ENCODE results near the gene OTX2. TPM values are rescaled to one million over a fixed set of nuclear protein-coding genes. Genes with fewer than 3 reads are reported as not detected.

The OTX2 gene
- total RNA-seq, 6 experiments from 2014 or later: not detected

DNA sequence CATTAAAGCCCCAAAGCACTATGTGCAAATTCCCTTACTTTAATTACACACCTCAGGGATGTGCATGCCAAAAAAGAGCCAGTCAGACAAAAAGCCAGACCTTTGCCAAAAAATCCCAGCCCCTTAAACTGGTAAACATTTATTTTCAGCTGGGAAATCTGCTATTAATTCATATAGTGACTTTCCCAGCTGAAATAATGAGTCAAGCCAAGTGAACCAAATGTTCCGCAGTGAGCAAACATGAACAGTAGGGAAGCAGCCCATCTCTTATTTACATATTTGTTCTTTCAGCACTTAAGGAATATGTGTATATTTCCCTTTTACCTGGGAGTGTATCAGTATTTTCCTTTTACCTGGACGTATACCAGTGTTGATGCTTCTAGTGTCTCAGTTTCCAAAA is 44.0 kb upstream of the OTX2 start:
- no peak for ATAC-seq
- no peaks in the 10 kb centered on the region for H3K9me3 ChIP-seq
- H3K27me3 ChIP-seq: peaks cover 0 to 5% of the 10 kb centered on the region in 2 donors
- no peaks in the 10 kb centered on the region for H3K36me3 ChIP-seq
- TF ChIP-seq, protein P1, sequence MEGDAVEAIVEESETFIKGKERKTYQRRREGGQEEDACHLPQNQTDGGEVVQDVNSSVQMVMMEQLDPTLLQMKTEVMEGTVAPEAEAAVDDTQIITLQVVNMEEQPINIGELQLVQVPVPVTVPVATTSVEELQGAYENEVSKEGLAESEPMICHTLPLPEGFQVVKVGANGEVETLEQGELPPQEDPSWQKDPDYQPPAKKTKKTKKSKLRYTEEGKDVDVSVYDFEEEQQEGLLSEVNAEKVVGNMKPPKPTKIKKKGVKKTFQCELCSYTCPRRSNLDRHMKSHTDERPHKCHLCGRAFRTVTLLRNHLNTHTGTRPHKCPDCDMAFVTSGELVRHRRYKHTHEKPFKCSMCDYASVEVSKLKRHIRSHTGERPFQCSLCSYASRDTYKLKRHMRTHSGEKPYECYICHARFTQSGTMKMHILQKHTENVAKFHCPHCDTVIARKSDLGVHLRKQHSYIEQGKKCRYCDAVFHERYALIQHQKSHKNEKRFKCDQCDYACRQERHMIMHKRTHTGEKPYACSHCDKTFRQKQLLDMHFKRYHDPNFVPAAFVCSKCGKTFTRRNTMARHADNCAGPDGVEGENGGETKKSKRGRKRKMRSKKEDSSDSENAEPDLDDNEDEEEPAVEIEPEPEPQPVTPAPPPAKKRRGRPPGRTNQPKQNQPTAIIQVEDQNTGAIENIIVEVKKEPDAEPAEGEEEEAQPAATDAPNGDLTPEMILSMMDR (IDR thresholded peaks at IDR 0.05): no peak
- TF ChIP-seq POLR2A (IDR thresholded peaks at IDR 0.05): no peak
- no peak overlapping the region for H3K4me3 ChIP-seq
- no peak for DNase-seq
- H3K27ac ChIP-seq: no peak overlapping the region
- WGBS (ENCODE audit: insufficient coverage, low coverage, low lambda C conversion rate, missing lambda C conversion rate): 14% methylated on average over 2 of the region's 2 CpGs
- H3K4me1 ChIP-seq: no peaks in the 10 kb centered on the region
- intact Hi-C loops (cut with DNase I): no loop called here

DNA sequence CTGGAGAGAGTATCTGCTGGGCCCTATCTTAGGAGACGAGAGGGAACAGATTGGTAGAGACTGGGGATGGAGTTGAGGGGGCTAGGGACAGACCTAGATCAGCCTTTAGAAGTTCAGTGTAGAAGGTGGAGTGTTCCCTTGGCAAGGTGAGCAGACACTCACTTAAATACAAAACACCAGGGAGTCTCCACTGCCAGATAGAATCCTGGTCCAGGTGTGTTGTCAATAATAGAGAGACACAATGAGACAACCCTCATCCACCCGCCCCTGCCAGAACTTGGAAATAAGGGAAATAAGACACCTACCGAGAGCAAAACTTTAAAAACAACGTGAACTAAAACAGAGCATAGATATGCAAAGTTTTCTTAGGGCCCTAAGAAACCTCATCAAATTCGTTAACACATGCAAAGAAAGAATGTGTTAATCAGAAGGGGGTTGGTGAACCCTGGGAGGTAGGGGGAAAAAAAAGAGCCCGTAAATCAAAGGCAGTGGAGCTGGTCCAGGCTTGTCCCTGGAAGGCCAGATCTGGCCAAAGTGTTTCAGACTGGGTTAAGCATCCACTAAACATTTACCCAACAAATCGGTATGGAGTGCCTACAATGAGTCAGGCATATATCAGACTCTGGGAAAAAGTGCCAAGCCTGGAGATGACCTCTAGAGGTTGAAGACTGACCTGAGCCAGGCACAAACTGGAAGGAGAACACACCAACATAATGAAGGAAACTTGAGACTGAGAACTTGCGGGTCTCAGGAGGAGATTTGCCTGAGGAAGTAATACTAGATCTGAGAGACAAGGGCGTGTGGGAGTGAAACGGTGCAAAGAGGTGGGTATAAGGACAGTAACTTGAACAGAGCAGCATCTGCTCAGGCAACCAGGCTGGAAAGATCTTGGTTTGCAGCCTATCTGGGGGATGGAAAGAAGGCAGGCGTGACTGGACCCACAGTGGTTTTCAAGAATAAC is 37.0 kb upstream of the OTX2 start:
- intact Hi-C loops (cut with DNase I): no loop called here
- H3K36me3 ChIP-seq: no peaks in the 10 kb centered on the region
- peaks cover 0 to 2% of the 10 kb centered on the region in 2 donors for H3K27me3 ChIP-seq
- no peak overlapping the region for H3K27ac ChIP-seq
- no peaks in the 10 kb centered on the region for H3K9me3 ChIP-seq
- ATAC-seq: no peak
- no peak for TF ChIP-seq POLR2A (IDR thresholded peaks at IDR 0.05)
- TF ChIP-seq, protein P1 (IDR thresholded peaks at IDR 0.05): no peak
- H3K4me1 ChIP-seq: no peaks in the 10 kb centered on the region
- no peak for DNase-seq
- H3K4me3 ChIP-seq: no peak overlapping the region
- whole genome bisulfite sequencing (ENCODE audit: insufficient coverage, low coverage, low lambda C conversion rate, missing lambda C conversion rate): 22% methylated on average over 11 of the region's 11 CpGs

DNA sequence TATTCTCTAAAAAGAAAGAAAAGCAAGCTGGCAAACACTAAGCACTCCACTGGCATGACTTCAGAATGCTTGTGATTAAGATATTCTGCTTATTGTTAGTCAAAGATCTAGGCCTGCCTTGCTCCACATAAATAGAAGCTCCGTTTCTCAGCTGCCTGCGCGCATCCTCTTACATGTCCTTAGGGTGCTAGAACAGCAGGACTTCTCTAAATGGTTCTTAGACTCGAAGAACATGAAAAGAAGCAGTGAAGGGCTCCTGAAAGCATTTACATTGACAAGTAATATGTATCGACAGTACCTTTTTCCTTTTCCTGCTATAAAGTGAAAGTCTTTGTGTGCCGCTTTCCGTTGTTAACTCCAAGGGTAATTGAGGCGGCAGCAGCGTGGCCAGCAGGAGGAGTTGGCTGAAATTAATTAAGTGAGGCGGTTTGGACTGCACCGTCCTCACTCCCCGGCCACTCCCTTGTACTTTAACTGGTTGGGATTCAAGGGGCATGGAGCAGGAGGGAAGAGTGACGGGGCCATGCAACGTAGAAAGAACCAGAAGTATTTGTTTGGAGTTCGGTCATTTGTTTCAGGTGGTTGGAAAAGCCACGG is 34.2 kb upstream of the OTX2 start:
- no peaks in the 10 kb centered on the region for H3K4me1 ChIP-seq
- no peak for DNase-seq
- intact Hi-C loops (cut with DNase I): no loop called here
- H3K27ac ChIP-seq: no peak overlapping the region
- ATAC-seq: no peak
- no peaks in the 10 kb centered on the region for H3K9me3 ChIP-seq
- no peak overlapping the region for H3K4me3 ChIP-seq
- 20% methylated on average over 14 of the region's 16 CpGs for WGBS (ENCODE audit: insufficient coverage, low coverage, low lambda C conversion rate, missing lambda C conversion rate)
- TF ChIP-seq POLR2A (IDR thresholded peaks at IDR 0.05): no peak
- TF ChIP-seq, protein P1 (IDR thresholded peaks at IDR 0.05): no peak
- H3K36me3 ChIP-seq: no peaks in the 10 kb centered on the region
- no peaks in the 10 kb centered on the region for H3K27me3 ChIP-seq

DNA sequence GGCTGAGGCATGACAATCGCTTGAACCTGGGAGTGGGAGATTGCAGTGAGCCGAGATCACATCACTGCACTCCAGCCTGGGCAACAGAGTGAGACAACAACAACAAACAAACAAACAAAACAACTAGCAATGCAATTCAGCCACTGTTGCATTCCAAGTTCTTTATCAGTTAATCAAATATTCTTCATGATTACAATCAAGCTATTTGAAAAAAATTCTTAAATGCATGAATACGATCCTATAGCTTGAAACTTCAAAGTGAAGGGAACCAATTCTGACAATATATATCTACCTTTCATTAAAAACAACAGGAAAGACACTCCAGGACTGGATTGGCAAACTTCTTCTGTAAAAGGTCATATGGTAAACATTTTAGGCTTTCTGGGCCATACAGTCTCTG is 31.3 kb upstream of the OTX2 start:
- intact Hi-C loops (cut with DNase I): no loop called here
- Histone ChIP-seq H3K9me3 (no peaks in the 10 kb centered on the region), H3K27me3 (no peaks in the 10 kb centered on the region), H3K27ac (no peak overlapping the region), H3K4me1 (no peaks in the 10 kb centered on the region), H3K4me3 (no peak overlapping the region), H3K36me3 (no peaks in the 10 kb centered on the region)
- ATAC-seq (no peak), DNase-seq (no peak)
- WGBS (ENCODE audit: insufficient coverage, low coverage, low lambda C conversion rate, missing lambda C conversion rate): 55% methylated on average over 3 of the region's 3 CpGs
- no peak for TF ChIP-seq POLR2A (IDR thresholded peaks at IDR 0.05)
- TF ChIP-seq, protein P1 (IDR thresholded peaks at IDR 0.05): no peak
